Lung (tissue), 12 donors: ENCODE results near the gene DGKQ. TPM values are rescaled to one million over a fixed set of nuclear protein-coding genes. Genes with fewer than 3 reads are reported as not detected.

ENCODE experiments used
- ATAC-seq: fragments of 200-7000 bp; cut with Tn5 transposase; one replicate; pipeline ENCODE4 v1.9.1; 2020; ENCODE audit warnings: moderate number of reproducible peaks; ENCODE audit not compliant: insufficient read depth, low FRiP score
- DNase-seq, 3 donors: peaks; one replicate each; pipeline ENCODE4 v3.0.0-alpha.2; 2013 to 2017
- H3K27ac ChIP-seq, 2 donors: one replicate each; pipeline ENCODE4 v1.5.1; 2013; ENCODE audit warnings: mild to moderate bottlenecking in 2 of 2, moderate library complexity in 2 of 2, control low read depth in 1 of 2, inconsistent platforms in 1 of 2, low read depth in 1 of 2, low read length in 1 of 2
- H3K27me3 ChIP-seq, 3 donors: one replicate each; pipeline ENCODE4 v1.5.1; 2013; ENCODE audit warnings: low read length in 2 of 3; ENCODE audit not compliant: control insufficient read depth in 3 of 3, insufficient read depth in 3 of 3
- H3K36me3 ChIP-seq, 4 donors: one replicate each; pipeline ENCODE4 v1.5.1; 2013; ENCODE audit warnings: low read length in 4 of 4, mild to moderate bottlenecking in 1 of 4, moderate library complexity in 1 of 4; ENCODE audit not compliant: control insufficient read depth in 4 of 4, insufficient read depth in 4 of 4
- H3K4me1 ChIP-seq, 5 donors: one replicate each; pipeline ENCODE4 v1.5.1; 2013; ENCODE audit warnings: low read length in 5 of 5, mild to moderate bottlenecking in 2 of 5, moderate library complexity in 1 of 5; ENCODE audit not compliant: control insufficient read depth in 5 of 5, insufficient read depth in 5 of 5
- H3K4me3 ChIP-seq: one replicate; pipeline ENCODE4 v1.5.1; 2013; ENCODE audit warnings: mild to moderate bottlenecking, control low read depth, moderate library complexity
- H3K9ac ChIP-seq, 2 donors: one replicate each; pipeline ENCODE4 v1.5.1; 2013; ENCODE audit warnings: low read length in 2 of 2, control low read depth in 1 of 2; ENCODE audit not compliant: insufficient read depth in 1 of 2
- H3K9me3 ChIP-seq, 4 donors: one replicate each; pipeline ENCODE4 v1.5.1; 2013; ENCODE audit warnings: low read length in 3 of 4, mild to moderate bottlenecking in 1 of 4, moderate library complexity in 1 of 4; ENCODE audit not compliant: control insufficient read depth in 4 of 4, insufficient read depth in 3 of 4
- CTCF ChIP-seq: IDR thresholded peaks from 2 replicates; pipeline ENCODE4 v1.5.1; 2012; ENCODE audit warnings: mild to moderate bottlenecking; ENCODE audit errors: control extremely low read depth, extremely low read depth
- WGBS, 2 donors: extraction: QIAGEN DNeasy Blood & Tissue Kit; methylation state at CpG; one replicate each; pipeline ENCODE4 v1.1.7; 2013; 5-methylcytosine and 5-hydroxymethylcytosine counted together
- polyA plus RNA-seq, 2 donors: library from polyadenylated mRNA; stranded (reverse); fragments of 200-250 nt; gene quantifications; one replicate each; pipeline ENCODE4 v1.2.1, GENCODE V29; 2013
- total RNA-seq, 2 donors: library from RNA; depleted of rRNA in 1 of 2; stranded (reverse); fragments of >200 nt in 1 of 2; gene quantifications; one replicate each; pipeline ENCODE4 v1.2.1, GENCODE V29; 2014 to 2021
- donor health status: control.
- donor health status: control.
- donor health status: Bipolar disorder and iron deficiency.
- donor health status: healthy.
- donor health status: DM: yes; HTN: yes; CAD: no.

Gene DGKQ
- total and polyA plus RNA-seq, 4 donors, result 5.9 to 19.1 (median 8.4) TPM

- no peaks in the 10 kb centered on the region for H3K9me3 ChIP-seq
- TF ChIP-seq CTCF, result no peak
- H3K27ac ChIP-seq, result no peak overlapping the region
- ATAC-seq (no peak), DNase-seq (no peak)
- peaks cover 0 to 7% (median 0%) of the 10 kb centered on the region in 4 donors for H3K36me3 ChIP-seq
- H3K27me3 ChIP-seq, result no peaks in the 10 kb centered on the region
- no peak overlapping the region for H3K4me3 ChIP-seq
- no peak overlapping the region for H3K9ac ChIP-seq
- 86 to 93% methylated on average over 26 of the region's 26 CpGs for WGBS, 2 donors
- peaks cover 4 to 19% (median 4%) of the 10 kb centered on the region in 5 donors for H3K4me1 ChIP-seq
These were observed 47.4 kb downstream of the DGKQ start for GRCh38 chr4:925771-926500.

GRCh38 chr4:925171-925570 is 48.2 kb downstream of the DGKQ start:
- ATAC-seq (no peak), DNase-seq (no peak)
- WGBS, 2 donors, result 89 to 95% methylated on average over 9 of the region's 9 CpGs
- Histone ChIP-seq H3K36me3 (peaks cover 0 to 7% (median 0%) of the 10 kb centered on the region in 4 donors), H3K27ac (no peak overlapping the region), H3K9ac (no peak overlapping the region), H3K27me3 (no peaks in the 10 kb centered on the region), H3K4me1 (peaks cover 0 to 14% (median 0%) of the 10 kb centered on the region in 5 donors), H3K9me3 (no peaks in the 10 kb centered on the region), H3K4me3 (no peak overlapping the region)
- TF ChIP-seq CTCF, result no peak

GRCh38 chr4:924107-925096 is 49.0 kb downstream of the DGKQ start:
- ATAC-seq, result no peak

More at GRCh38 chr4:924107-925096, 49.0 kb downstream of the DGKQ start:
- Histone ChIP-seq H3K4me1 (peaks cover 0 to 14% (median 0%) of the 10 kb centered on the region in 5 donors), H3K9ac (no peak overlapping the region), H3K4me3 (no peak overlapping the region), H3K36me3 (peaks cover 0 to 7% (median 0%) of the 10 kb centered on the region in 4 donors), H3K27ac (no peak overlapping the region), H3K27me3 (no peaks in the 10 kb centered on the region), H3K9me3 (no peaks in the 10 kb centered on the region)
- 70 to 79% methylated on average over 18 of the region's 18 CpGs for WGBS, 2 donors
- no peak for DNase-seq
- no peak for TF ChIP-seq CTCF
